H9 (cell line): Measurements from ENCODE around the gene RNF212. TPM values are rescaled to one million over a fixed set of nuclear protein-coding genes. Genes with fewer than 3 reads are reported as not detected.

Source experiments
- DNase-seq: peaks from one replicate; pipeline ENCODE4 v3.0.0-alpha.2; 2017
- H2AFZ ChIP-seq: one replicate; pipeline ENCODE4 v1.6.1; 2013; ENCODE audit warnings: mild to moderate bottlenecking, low read length, control low read depth, moderate library complexity
- H2AK5ac ChIP-seq: 2 replicates; pipeline ENCODE4 v1.6.1; 2013; ENCODE audit warnings: low read length, control low read depth, mixed read lengths; ENCODE audit not compliant: insufficient read length
- H2BK120ac ChIP-seq: one replicate; pipeline ENCODE4 v1.6.1; 2013; ENCODE audit warnings: low read depth, mild to moderate bottlenecking, low read length, control low read depth, inconsistent platforms; ENCODE audit not compliant: poor library complexity, severe bottlenecking
- H2BK12ac ChIP-seq: 2 replicates; pipeline ENCODE4 v1.6.1; 2013; ENCODE audit warnings: low read length, control low read depth, mixed read lengths, low read depth; ENCODE audit not compliant: insufficient read length
- H2BK15ac ChIP-seq: 2 replicates; pipeline ENCODE4 v1.6.1; 2013; ENCODE audit warnings: low read depth, low read length, control low read depth
- H2BK20ac ChIP-seq: one replicate; pipeline ENCODE4 v1.6.1; 2013; ENCODE audit warnings: low read depth, mild to moderate bottlenecking, low read length, control low read depth, inconsistent platforms; ENCODE audit not compliant: poor library complexity, severe bottlenecking
- H2BK5ac ChIP-seq: 2 replicates; pipeline ENCODE4 v1.6.1; 2013; ENCODE audit warnings: low read length, control low read depth, mixed read lengths; ENCODE audit not compliant: insufficient read length
- H3K14ac ChIP-seq: 2 replicates; pipeline ENCODE4 v1.6.1; 2013; ENCODE audit warnings: low read length, control low read depth; ENCODE audit not compliant: insufficient read depth
- H3K18ac ChIP-seq: 2 replicates; pipeline ENCODE4 v1.6.1; 2013; ENCODE audit warnings: low read depth, mild to moderate bottlenecking, mixed read lengths, low read length, control low read depth; ENCODE audit not compliant: insufficient read length
- H3K23ac ChIP-seq: 2 replicates; pipeline ENCODE4 v1.6.1; 2013; ENCODE audit warnings: low read length, control low read depth, mixed read lengths, low read depth; ENCODE audit not compliant: insufficient read length
- H3K23me2 ChIP-seq: 2 replicates; pipeline ENCODE4 v1.6.1; 2013; ENCODE audit warnings: low read depth, mild to moderate bottlenecking, mixed read lengths, low read length, control low read depth; ENCODE audit not compliant: insufficient read length, poor library complexity, severe bottlenecking
- H3K27ac ChIP-seq: 2 replicates; pipeline ENCODE4 v1.5.1; 2013; ENCODE audit warnings: low read length, control low read depth, mixed read lengths, low read depth; ENCODE audit not compliant: insufficient read length
- H3K27me3 ChIP-seq: 2 replicates; pipeline ENCODE4 v1.6.1; 2013; ENCODE audit warnings: low read length, control low read depth, inconsistent platforms; ENCODE audit not compliant: insufficient read depth
- H3K4ac ChIP-seq: 2 replicates; pipeline ENCODE4 v1.6.1; 2013; ENCODE audit warnings: low read depth, mild to moderate bottlenecking, control low read depth, inconsistent platforms, low read length, moderate library complexity
- H3K4me1 ChIP-seq: 2 replicates; pipeline ENCODE4 v1.6.1; 2013; ENCODE audit warnings: low read length, control low read depth, inconsistent platforms; ENCODE audit not compliant: insufficient read depth
- H3K4me2 ChIP-seq: 2 replicates; pipeline ENCODE4 v1.6.1; 2013; ENCODE audit warnings: low read length, control low read depth, mixed read lengths; ENCODE audit not compliant: insufficient read length, insufficient read depth
- H3K56ac ChIP-seq: 2 replicates; pipeline ENCODE4 v1.6.1; 2013; ENCODE audit warnings: low read depth, mild to moderate bottlenecking, mixed read lengths, low read length, control low read depth; ENCODE audit not compliant: insufficient read length
- H3K79me1 ChIP-seq: 2 replicates; pipeline ENCODE4 v1.6.1; 2013; ENCODE audit warnings: low read depth, mild to moderate bottlenecking, moderate library complexity, low read length, control low read depth, inconsistent platforms; ENCODE audit not compliant: insufficient read depth, poor library complexity, severe bottlenecking
- H3K79me2 ChIP-seq: 2 replicates; pipeline ENCODE4 v1.6.1; 2013; ENCODE audit warnings: low read length, control low read depth, inconsistent platforms; ENCODE audit not compliant: insufficient read depth
- H3K9ac ChIP-seq: 2 replicates; pipeline ENCODE4 v1.6.1; 2013; ENCODE audit warnings: low read length, control low read depth, mixed read lengths; ENCODE audit not compliant: insufficient read length; ENCODE audit errors: extremely low read depth
- H3K9me3 ChIP-seq: one replicate; pipeline ENCODE4 v1.6.1; 2013; ENCODE audit warnings: low read depth, low read length, inconsistent platforms; ENCODE audit not compliant: control insufficient read depth
- H3T11ph ChIP-seq: one replicate; pipeline ENCODE4 v1.6.1; 2013; ENCODE audit warnings: mild to moderate bottlenecking, low read length, control low read depth, inconsistent platforms
- H4K20me1 ChIP-seq: one replicate; pipeline ENCODE4 v1.6.1; 2013; ENCODE audit not compliant: control insufficient read depth, insufficient read length, insufficient read depth
- H4K5ac ChIP-seq: 2 replicates; pipeline ENCODE4 v1.6.1; 2013; ENCODE audit warnings: low read depth, mild to moderate bottlenecking, mixed read lengths, low read length, control low read depth; ENCODE audit not compliant: insufficient read length
- H4K8ac ChIP-seq: replicated peaks from 2 replicates; pipeline ENCODE4 v1.6.1; 2013; ENCODE audit warnings: low read length, control low read depth, mixed read lengths, low read depth; ENCODE audit not compliant: insufficient read length
- H4K91ac ChIP-seq: 2 replicates; pipeline ENCODE4 v1.6.1; 2013; ENCODE audit warnings: low read depth, mild to moderate bottlenecking, moderate library complexity, mixed read lengths, low read length, control low read depth; ENCODE audit not compliant: insufficient read length
- H3K27ac Mint-ChIP-seq, 3 experiments: 2 replicates in 2 of 3; 3 replicates in 1 of 3; pipeline ENCODE4 v1.8.0; 2020 to 2021; ENCODE audit warnings: mixed read lengths in 3 of 3, mild to moderate bottlenecking in 1 of 3, moderate library complexity in 1 of 3
- H3K27me3 Mint-ChIP-seq: 2 replicates; pipeline ENCODE4 v1.8.0; 2021; ENCODE audit warnings: low read depth, mild to moderate bottlenecking, moderate library complexity, mixed read lengths
- H3K36me3 Mint-ChIP-seq, 3 experiments: 2 replicates in 2 of 3; 3 replicates in 1 of 3; pipeline ENCODE4 v1.8.0; 2020 to 2021; ENCODE audit warnings: low read depth in 3 of 3, mixed read lengths in 3 of 3; ENCODE audit not compliant: insufficient read depth in 1 of 3
- H3K4me1 Mint-ChIP-seq, 2 experiments: 2 replicates each; pipeline ENCODE4 v1.8.0; 2020; ENCODE audit warnings: mixed read lengths in 2 of 2
- H3K4me3 Mint-ChIP-seq, 2 experiments: 2 replicates in 1 of 2; 3 replicates in 1 of 2; pipeline ENCODE4 v1.8.0; 2020 to 2021; ENCODE audit warnings: mild to moderate bottlenecking in 2 of 2, mixed read lengths in 2 of 2, moderate library complexity in 1 of 2
- H3K9me3 Mint-ChIP-seq, 2 experiments: 2 replicates in 1 of 2; 3 replicates in 1 of 2; pipeline ENCODE4 v1.8.0; 2020; ENCODE audit warnings: mild to moderate bottlenecking in 2 of 2, mixed read lengths in 2 of 2, moderate library complexity in 1 of 2
- WGBS: extraction: QIAGEN DNeasy Blood & Tissue Kit; methylation state at CpG from one replicate; pipeline ENCODE4 v1.1.7; 2013; ENCODE audit warnings: missing lambda C conversion rate, low lambda C conversion rate, mixed read lengths; ENCODE audit not compliant: insufficient read length; ENCODE audit errors: extremely low coverage; 5-methylcytosine and 5-hydroxymethylcytosine counted together
- total RNA-seq: library from RNA; stranded (reverse); gene quantifications from 2 replicates; pipeline ENCODE4 v1.2.1, GENCODE V29; 2021
- TF ChIP-seq, protein P1 (sequence below): fragments of 200-600 bp; sonication (generic); conservative IDR thresholded peaks from 3 replicates; pipeline ENCODE4 v1.8.0; 2021; ENCODE audit warnings: antibody characterized with exemption, mild to moderate bottlenecking

The RNF212 gene
- total RNA-seq, 1 experiment from 2014 or later: 3.0 TPM

DNA sequence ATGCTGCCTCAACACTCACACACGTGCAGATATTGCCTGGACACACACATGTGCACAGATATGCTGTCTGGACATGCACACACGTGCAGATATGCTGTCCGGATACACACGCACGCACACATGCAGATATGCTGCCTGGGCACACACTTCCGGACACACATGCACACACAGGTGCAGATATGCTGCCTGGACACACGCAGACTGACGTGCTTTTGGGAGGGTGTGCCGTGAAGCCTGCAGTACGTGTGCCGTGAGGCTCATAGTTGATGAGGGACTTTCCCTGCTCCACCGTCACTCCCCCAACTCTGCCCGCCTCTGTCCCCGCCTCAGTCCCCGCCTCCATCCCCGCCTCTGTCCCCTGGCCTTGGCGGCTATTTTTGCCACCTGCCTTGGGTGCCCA, 87.2 kb downstream of the RNF212 start:
- Histone ChIP-seq H3K27me3 (no peaks in the 10 kb centered on the region), H4K20me1 (no peaks in the 10 kb centered on the region), H2AFZ (no peak overlapping the region), H4K5ac (no peak overlapping the region), H3K23ac (no peak overlapping the region), H2BK20ac (no peak overlapping the region), H3K56ac (no peak overlapping the region), H3T11ph (no peak overlapping the region), H3K18ac (no peak overlapping the region), H3K9ac (no peak overlapping the region), H2BK5ac (no peak overlapping the region), H3K4ac (no peak overlapping the region), H4K91ac (no peak overlapping the region), H3K27ac (no peak overlapping the region), H2BK15ac (no peak overlapping the region), H3K4me2 (no peak overlapping the region), H3K14ac (no peak overlapping the region), H2AK5ac (no peak overlapping the region), H3K23me2 (no peaks in the 10 kb centered on the region), H4K8ac (no peak overlapping the region), H3K79me2 (no peaks in the 10 kb centered on the region), H2BK12ac (no peak overlapping the region), H3K79me1 (no peaks in the 10 kb centered on the region), H2BK120ac (no peak overlapping the region), H3K9me3 (no peaks in the 10 kb centered on the region), H3K4me1 (no peaks in the 10 kb centered on the region; the same call in 1 of the 2 replicates)
- no peak overlapping the region for H3K27ac Mint-ChIP-seq
- H3K36me3 Mint-ChIP-seq: peaks cover 8 to 13% (median 12%) of the 10 kb centered on the region in 3 experiments; a peak in 6 of 7 replicates
- H3K9me3 Mint-ChIP-seq: peaks cover 0 to 2% of the 10 kb centered on the region in 2 experiments; a peak in 1 of 5 replicates
- TF ChIP-seq, protein P1, sequence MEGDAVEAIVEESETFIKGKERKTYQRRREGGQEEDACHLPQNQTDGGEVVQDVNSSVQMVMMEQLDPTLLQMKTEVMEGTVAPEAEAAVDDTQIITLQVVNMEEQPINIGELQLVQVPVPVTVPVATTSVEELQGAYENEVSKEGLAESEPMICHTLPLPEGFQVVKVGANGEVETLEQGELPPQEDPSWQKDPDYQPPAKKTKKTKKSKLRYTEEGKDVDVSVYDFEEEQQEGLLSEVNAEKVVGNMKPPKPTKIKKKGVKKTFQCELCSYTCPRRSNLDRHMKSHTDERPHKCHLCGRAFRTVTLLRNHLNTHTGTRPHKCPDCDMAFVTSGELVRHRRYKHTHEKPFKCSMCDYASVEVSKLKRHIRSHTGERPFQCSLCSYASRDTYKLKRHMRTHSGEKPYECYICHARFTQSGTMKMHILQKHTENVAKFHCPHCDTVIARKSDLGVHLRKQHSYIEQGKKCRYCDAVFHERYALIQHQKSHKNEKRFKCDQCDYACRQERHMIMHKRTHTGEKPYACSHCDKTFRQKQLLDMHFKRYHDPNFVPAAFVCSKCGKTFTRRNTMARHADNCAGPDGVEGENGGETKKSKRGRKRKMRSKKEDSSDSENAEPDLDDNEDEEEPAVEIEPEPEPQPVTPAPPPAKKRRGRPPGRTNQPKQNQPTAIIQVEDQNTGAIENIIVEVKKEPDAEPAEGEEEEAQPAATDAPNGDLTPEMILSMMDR: no peak
- DNase-seq: peak; percentile 61
- H3K4me3 Mint-ChIP-seq: no peak overlapping the region
- H3K27me3 Mint-ChIP-seq: no peaks in the 10 kb centered on the region
- H3K4me1 Mint-ChIP-seq: peaks cover 0 to 4% of the 10 kb centered on the region in 2 experiments; a peak in 1 of 4 replicates
- no CpG with 5 or more reads among the region's 17 CpGs for WGBS
